ENCODE measurements around the gene BCL2. TPM values are rescaled to one million over a fixed set of nuclear protein-coding genes. Genes with fewer than 3 reads are reported as not detected.
A peak's percentile ranks its signal among the peaks of the same experiment; 100 is the strongest.

The BCL2 gene
- total RNA-seq, 1 donor from 2014 or later, result 2.4 TPM

GRCh38 chr18:63180971-63181376, 138.6 kb downstream of the BCL2 start:
- peak; percentile 18 for FAIRE-seq
- H3K36me3 ChIP-seq (ENCODE audit: control insufficient read depth, insufficient read depth, low read length), result no peaks in the 10 kb centered on the region
- no peak overlapping the region for H3K4me3 ChIP-seq (ENCODE audit: low read depth, low read length)
- H3K27me3 ChIP-seq (ENCODE audit: control insufficient read depth, insufficient read depth, low read length), result peaks cover 8% of the 10 kb centered on the region
- no peak for DNase-seq (ENCODE audit: low read depth)
- no peak for TF ChIP-seq CTCF (IDR thresholded peaks at IDR 0.05; ENCODE audit: insufficient read depth, low read length, severe bottlenecking)

- FAIRE-seq (no peak), DNase-seq (ENCODE audit: low read depth) (no peak)
- H3K36me3 ChIP-seq (ENCODE audit: control insufficient read depth, insufficient read depth, low read length), result no peaks in the 10 kb centered on the region
- no peak overlapping the region for H3K4me3 ChIP-seq (ENCODE audit: low read depth, low read length)
- TF ChIP-seq CTCF (IDR thresholded peaks at IDR 0.05; ENCODE audit: insufficient read depth, low read length, severe bottlenecking), result no peak
- H3K27me3 ChIP-seq (ENCODE audit: control insufficient read depth, insufficient read depth, low read length), result peaks cover 10% of the 10 kb centered on the region
These were observed 139.2 kb downstream of the BCL2 start for GRCh38 chr18:63180321-63180720.

GRCh38 chr18:63179422-63179821, 140.1 kb downstream of the BCL2 start:
- no peak for DNase-seq (ENCODE audit: low read depth)
- no peak for TF ChIP-seq CTCF (IDR thresholded peaks at IDR 0.05; ENCODE audit: insufficient read depth, low read length, severe bottlenecking)
- H3K36me3 ChIP-seq (ENCODE audit: control insufficient read depth, insufficient read depth, low read length), result no peaks in the 10 kb centered on the region

GRCh38 chr18:63178971-63179370, 140.6 kb downstream of the BCL2 start:
- Histone ChIP-seq H3K4me3 (ENCODE audit: low read depth, low read length) (no peak overlapping the region), H3K27me3 (ENCODE audit: control insufficient read depth, insufficient read depth, low read length) (peaks cover 10% of the 10 kb centered on the region), H3K36me3 (ENCODE audit: control insufficient read depth, insufficient read depth, low read length) (no peaks in the 10 kb centered on the region)
- no peak for TF ChIP-seq CTCF (IDR thresholded peaks at IDR 0.05; ENCODE audit: insufficient read depth, low read length, severe bottlenecking)
- no peak for FAIRE-seq
- no peak for DNase-seq (ENCODE audit: low read depth)

More at GRCh38 chr18:63179422-63179821, 140.1 kb downstream of the BCL2 start:
- no peak for FAIRE-seq
- peaks cover 10% of the 10 kb centered on the region for H3K27me3 ChIP-seq (ENCODE audit: control insufficient read depth, insufficient read depth, low read length)
- no peak overlapping the region for H3K4me3 ChIP-seq (ENCODE audit: low read depth, low read length)

- no peak overlapping the region for H3K4me3 ChIP-seq (ENCODE audit: low read depth, low read length)
- no peak for FAIRE-seq
- no peak for DNase-seq (ENCODE audit: low read depth)
These were observed 141.4 kb downstream of the BCL2 start for GRCh38 chr18:63177919-63178821.

More at GRCh38 chr18:63177919-63178821, 141.4 kb downstream of the BCL2 start:
- Histone ChIP-seq H3K27me3 (ENCODE audit: control insufficient read depth, insufficient read depth, low read length) (peaks cover 10% of the 10 kb centered on the region), H3K36me3 (ENCODE audit: control insufficient read depth, insufficient read depth, low read length) (no peaks in the 10 kb centered on the region)
- no peak for TF ChIP-seq CTCF (IDR thresholded peaks at IDR 0.05; ENCODE audit: insufficient read depth, low read length, severe bottlenecking)

Data from bronchial epithelial cell (primary cell).